ENCODE data around the gene SLC26A6. TPM values are rescaled to one million over a fixed set of nuclear protein-coding genes. Genes with fewer than 3 reads are reported as not detected.

SLC26A6 gene
- total RNA-seq, 1 experiment from 2014 or later, result 58.9 TPM

- ATAC-seq, result no peak
- ChIA-PET POLR2A (interaction anchor here (0.5 kb wide), 1 partner anchor 278 kb away, joined by 3 read pairs; no protein-coding TSS in a partner anchor), CTCF (interaction anchor here (0.8 to 2.7 kb wide), 4 partner anchors 22 to 187 kb away, joined by 3 to 12 read pairs (median 4); partner anchors contain the start of gene UQCRC1)
- Mint-ChIP-seq H3K4me3 (no peak overlapping the region), H3K27ac (no peak overlapping the region), H3K4me1 (peaks cover 7% of the 10 kb centered on the region), H3K27me3 (ENCODE audit: low read depth) (no peaks in the 10 kb centered on the region; the same call in 1 of the 2 replicates), H3K36me3 (no peaks in the 10 kb centered on the region), H3K9me3 (no peaks in the 10 kb centered on the region)
- TF ChIP-seq TCF7 (CRISPR knock-in tag; IDR thresholded peaks at IDR 0.05; ENCODE audit: low read depth) (no peak), CTCF (IDR thresholded peaks at IDR 0.05) (no peak), PREB (CRISPR knock-in tag; IDR thresholded peaks at IDR 0.05; ENCODE audit: borderline replicate concordance) (no peak), NFE2L1 (CRISPR knock-in tag; IDR thresholded peaks at IDR 0.05) (no peak)
- no peak for DNase-seq (ENCODE audit: low spot score)
These were observed 47.6 kb downstream of the SLC26A6 start for GRCh38 chr3:48587686-48588085.

- no peak for TF ChIP-seq ELF4 (CRISPR knock-in tag; IDR thresholded peaks at IDR 0.05; ENCODE audit: low read depth)
- no peak for TF ChIP-seq GTF2I (CRISPR knock-in tag; conservative IDR thresholded peaks at IDR 0.05)
- Mint-ChIP-seq H3K9me3 (no peaks in the 10 kb centered on the region), H3K36me3 (no peaks in the 10 kb centered on the region), H3K4me1 (peaks cover 7% of the 10 kb centered on the region), H3K27me3 (ENCODE audit: low read depth) (no peaks in the 10 kb centered on the region), H3K4me3 (no peak overlapping the region), H3K27ac (no peak overlapping the region; the same call in 1 of the 2 replicates)
- CTCF ChIA-PET, result no interaction called here
- DNase-seq (ENCODE audit: low spot score) (no peak), ATAC-seq (no peak)
- POLR2A ChIA-PET, result interaction anchor here (0.6 kb wide), 1 partner anchor 17 kb away, joined by 4 read pairs; no protein-coding TSS in a partner anchor
These were observed 49.9 kb downstream of the SLC26A6 start for GRCh38 chr3:48585411-48585810.

DNA sequence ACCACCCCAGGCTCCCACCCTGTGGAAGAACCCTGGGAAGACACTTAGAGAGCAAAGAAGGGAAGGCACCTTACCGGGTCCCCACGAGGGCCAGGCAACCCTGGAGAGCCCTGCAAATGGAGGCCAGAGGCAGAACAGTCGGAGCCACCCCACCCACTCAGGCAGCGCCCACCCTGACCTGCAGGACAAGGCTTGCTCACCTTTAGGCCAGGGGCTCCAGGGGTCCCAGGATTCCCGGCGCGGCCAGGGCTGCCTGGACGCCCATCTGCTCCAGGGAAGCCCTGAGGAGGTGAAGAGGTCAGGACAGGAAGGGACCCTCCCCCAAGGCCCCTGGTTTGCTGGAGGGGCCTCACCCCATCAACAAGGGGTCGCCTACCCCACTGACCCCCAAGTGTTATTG, 50.4 kb downstream of the SLC26A6 start:
- Mint-ChIP-seq H3K27ac (peak overlapping the region; percentile 53; the same call in 1 of the 2 replicates), H3K9me3 (no peaks in the 10 kb centered on the region), H3K36me3 (no peaks in the 10 kb centered on the region), H3K4me3 (no peak overlapping the region), H3K4me1 (peaks cover 7% of the 10 kb centered on the region), H3K27me3 (ENCODE audit: low read depth) (no peaks in the 10 kb centered on the region)
- DNase-seq (ENCODE audit: low spot score) (no peak), ATAC-seq (no peak)
- ChIA-PET POLR2A (no interaction called here), CTCF (no interaction called here)
- TF ChIP-seq ZNF396 (CRISPR knock-in tag; IDR thresholded peaks at IDR 0.05; ENCODE audit: borderline replicate concordance) (no peak), E2F4 (CRISPR knock-in tag; IDR thresholded peaks at IDR 0.05; ENCODE audit: borderline replicate concordance, low read depth) (no peak), OVOL2 (CRISPR knock-in tag; IDR thresholded peaks at IDR 0.05; ENCODE audit: borderline replicate concordance) (no peak), SMAD4 (CRISPR knock-in tag; IDR thresholded peaks at IDR 0.05) (no peak), PRDM15 (CRISPR knock-in tag; IDR thresholded peaks at IDR 0.05) (no peak), NR3C1 (CRISPR knock-in tag; conservative IDR thresholded peaks at IDR 0.05; ENCODE audit: low read depth) (no peak), NFE2L1 (CRISPR knock-in tag; IDR thresholded peaks at IDR 0.05) (no peak)
- TF ChIP-seq, protein P1, sequence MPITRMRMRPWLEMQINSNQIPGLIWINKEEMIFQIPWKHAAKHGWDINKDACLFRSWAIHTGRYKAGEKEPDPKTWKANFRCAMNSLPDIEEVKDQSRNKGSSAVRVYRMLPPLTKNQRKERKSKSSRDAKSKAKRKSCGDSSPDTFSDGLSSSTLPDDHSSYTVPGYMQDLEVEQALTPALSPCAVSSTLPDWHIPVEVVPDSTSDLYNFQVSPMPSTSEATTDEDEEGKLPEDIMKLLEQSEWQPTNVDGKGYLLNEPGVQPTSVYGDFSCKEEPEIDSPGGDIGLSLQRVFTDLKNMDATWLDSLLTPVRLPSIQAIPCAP (CRISPR knock-in tag; IDR thresholded peaks at IDR 0.05), result no peak
- TF ChIP-seq, protein P2, sequence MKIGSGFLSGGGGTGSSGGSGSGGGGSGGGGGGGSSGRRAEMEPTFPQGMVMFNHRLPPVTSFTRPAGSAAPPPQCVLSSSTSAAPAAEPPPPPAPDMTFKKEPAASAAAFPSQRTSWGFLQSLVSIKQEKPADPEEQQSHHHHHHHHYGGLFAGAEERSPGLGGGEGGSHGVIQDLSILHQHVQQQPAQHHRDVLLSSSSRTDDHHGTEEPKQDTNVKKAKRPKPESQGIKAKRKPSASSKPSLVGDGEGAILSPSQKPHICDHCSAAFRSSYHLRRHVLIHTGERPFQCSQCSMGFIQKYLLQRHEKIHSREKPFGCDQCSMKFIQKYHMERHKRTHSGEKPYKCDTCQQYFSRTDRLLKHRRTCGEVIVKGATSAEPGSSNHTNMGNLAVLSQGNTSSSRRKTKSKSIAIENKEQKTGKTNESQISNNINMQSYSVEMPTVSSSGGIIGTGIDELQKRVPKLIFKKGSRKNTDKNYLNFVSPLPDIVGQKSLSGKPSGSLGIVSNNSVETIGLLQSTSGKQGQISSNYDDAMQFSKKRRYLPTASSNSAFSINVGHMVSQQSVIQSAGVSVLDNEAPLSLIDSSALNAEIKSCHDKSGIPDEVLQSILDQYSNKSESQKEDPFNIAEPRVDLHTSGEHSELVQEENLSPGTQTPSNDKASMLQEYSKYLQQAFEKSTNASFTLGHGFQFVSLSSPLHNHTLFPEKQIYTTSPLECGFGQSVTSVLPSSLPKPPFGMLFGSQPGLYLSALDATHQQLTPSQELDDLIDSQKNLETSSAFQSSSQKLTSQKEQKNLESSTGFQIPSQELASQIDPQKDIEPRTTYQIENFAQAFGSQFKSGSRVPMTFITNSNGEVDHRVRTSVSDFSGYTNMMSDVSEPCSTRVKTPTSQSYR (CRISPR knock-in tag; IDR thresholded peaks at IDR 0.05), result no peak
- TF ChIP-seq, protein P3, sequence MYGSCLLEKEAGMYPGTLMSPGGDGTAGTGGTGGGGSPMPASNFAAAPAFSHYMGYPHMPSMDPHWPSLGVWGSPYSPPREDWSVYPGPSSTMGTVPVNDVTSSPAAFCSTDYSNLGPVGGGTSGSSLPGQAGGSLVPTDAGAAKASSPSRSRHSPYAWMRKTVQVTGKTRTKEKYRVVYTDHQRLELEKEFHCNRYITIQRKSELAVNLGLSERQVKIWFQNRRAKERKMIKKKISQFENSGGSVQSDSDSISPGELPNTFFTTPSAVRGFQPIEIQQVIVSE (CRISPR knock-in tag; IDR thresholded peaks at IDR 0.05; ENCODE audit: borderline replicate concordance), result no peak

All from WTC11 (cell line).